DOHH2 (cell line): ENCODE data around the gene LOXL1.

Experiments
- H3F3A ChIP-seq: fragments of 200-600 bp; sonication (generic), shearing (Covaris generic); 2 replicates; pipeline ENCODE4 v1.6.0; 2016; ENCODE audit warnings: antibody characterized with exemption, mild to moderate bottlenecking; ENCODE audit not compliant: control insufficient read depth, insufficient read depth
- H3K27ac ChIP-seq: fragments of 200-600 bp; sonication (generic); 2 replicates; pipeline ENCODE4 v1.5.1; 2014; ENCODE audit warnings: low read depth, mild to moderate bottlenecking, low read length, moderate library complexity
- H3K27me3 ChIP-seq: fragments of 200-600 bp; sonication (generic); 2 replicates; pipeline ENCODE4 v1.6.1; 2014; ENCODE audit warnings: mild to moderate bottlenecking, low read length, mixed read lengths; ENCODE audit not compliant: control insufficient read depth
- H3K36me3 ChIP-seq: fragments of 200-600 bp; sonication (generic); 2 replicates; pipeline ENCODE4 v1.6.1; 2014; ENCODE audit warnings: mild to moderate bottlenecking, low read length, moderate library complexity, mixed read lengths; ENCODE audit not compliant: control insufficient read depth
- H3K4me1 ChIP-seq: fragments of 200-600 bp; sonication (generic); 2 replicates; pipeline ENCODE4 v1.6.1; 2014; ENCODE audit warnings: mild to moderate bottlenecking, low read length, mixed read lengths; ENCODE audit not compliant: control insufficient read depth
- H3K4me2 ChIP-seq: fragments of 200-600 bp; sonication (generic); 2 replicates; pipeline ENCODE4 v1.6.0; 2014; ENCODE audit warnings: mild to moderate bottlenecking, low read length, moderate library complexity
- H3K4me3 ChIP-seq: fragments of 200-600 bp; sonication (generic); 2 replicates; pipeline ENCODE4 v1.5.1; 2014; ENCODE audit warnings: mild to moderate bottlenecking, low read length, mixed read lengths
- H3K79me2 ChIP-seq: fragments of 200-600 bp; sonication (generic); 2 replicates; pipeline ENCODE4 v1.6.1; 2014; ENCODE audit warnings: mild to moderate bottlenecking, low read length, mixed read lengths; ENCODE audit not compliant: control insufficient read depth
- H3K9me2 ChIP-seq: fragments of 200-600 bp; sonication (generic); replicated peaks from 2 replicates; pipeline ENCODE4 v1.6.1; 2014; ENCODE audit warnings: mild to moderate bottlenecking, low read length, mixed read lengths; ENCODE audit not compliant: control insufficient read depth
- H3K9me3 ChIP-seq: fragments of 200-600 bp; sonication (generic); 2 replicates; pipeline ENCODE4 v1.6.1; 2014; ENCODE audit warnings: antibody characterized with exemption, low read length, mixed read lengths; ENCODE audit not compliant: control insufficient read depth, insufficient read depth
- H4K20me1 ChIP-seq: fragments of 200-600 bp; sonication (generic); 2 replicates; pipeline ENCODE4 v1.6.0; 2014; ENCODE audit warnings: low read depth, mild to moderate bottlenecking, antibody characterized with exemption, low read length, moderate library complexity; ENCODE audit not compliant: control insufficient read depth, insufficient read depth
- EZH2phosphoT487 ChIP-seq: fragments of 200-600 bp; sonication (generic); IDR thresholded peaks from 2 replicates; pipeline ENCODE4 v1.6.1; 2017; ENCODE audit warnings: borderline replicate concordance, mild to moderate bottlenecking, antibody characterized with exemption, low read length, moderate library complexity, mixed read lengths
- TF ChIP-seq, protein P1 (sequence below): fragments of 200-600 bp; sonication (generic); IDR thresholded peaks from one replicate; pipeline ENCODE4 v1.5.1; 2014; ENCODE audit warnings: antibody characterized with exemption, mild to moderate bottlenecking, low read depth, low read length; ENCODE audit not compliant: poor library complexity, severe bottlenecking

Gene LOXL1

DNA sequence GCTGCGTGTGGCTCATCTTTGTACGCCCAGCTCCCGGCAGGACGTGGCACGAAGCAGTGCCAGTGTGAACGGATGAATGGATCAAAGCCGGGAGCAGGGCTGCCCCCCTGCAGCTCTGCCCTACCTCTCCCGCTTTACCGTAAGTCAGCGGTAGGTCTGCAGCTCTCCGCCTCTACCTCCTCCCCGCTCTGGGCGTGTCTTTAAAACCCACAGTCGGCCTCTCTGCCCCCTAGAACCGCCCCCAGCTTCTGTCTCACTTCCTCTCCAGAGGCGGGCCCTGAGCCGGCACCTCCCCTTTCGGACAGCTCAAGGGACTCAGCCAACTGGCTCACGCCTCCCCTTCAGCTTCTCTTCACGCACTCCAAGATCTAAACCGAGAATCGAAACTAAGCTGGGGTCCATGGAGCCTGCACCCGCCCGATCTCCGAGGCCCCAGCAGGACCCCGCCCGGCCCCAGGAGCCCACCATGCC is 68.2 kb downstream of the LOXL1 start, which contains the start of gene PML:
TSS of gene PML (plus strand) at position 304 of the 471 bp plus-strand sequence. CDS start at position 401, 97 bp downstream.
- H3F3A ChIP-seq: no peaks in the 10 kb centered on the region
- peak within 1 kb of the TSS; percentile 95 for H3K4me2 ChIP-seq
- H3K4me1 ChIP-seq: peaks cover 45% of the 10 kb centered on the region
- H4K20me1 ChIP-seq: no peaks in the 10 kb centered on the region
- no peaks in the 10 kb centered on the region for H3K9me3 ChIP-seq
- H3K27me3 ChIP-seq: no peaks in the 10 kb centered on the region
- no peak for TF ChIP-seq EZH2phosphoT487
- TF ChIP-seq, protein P1, sequence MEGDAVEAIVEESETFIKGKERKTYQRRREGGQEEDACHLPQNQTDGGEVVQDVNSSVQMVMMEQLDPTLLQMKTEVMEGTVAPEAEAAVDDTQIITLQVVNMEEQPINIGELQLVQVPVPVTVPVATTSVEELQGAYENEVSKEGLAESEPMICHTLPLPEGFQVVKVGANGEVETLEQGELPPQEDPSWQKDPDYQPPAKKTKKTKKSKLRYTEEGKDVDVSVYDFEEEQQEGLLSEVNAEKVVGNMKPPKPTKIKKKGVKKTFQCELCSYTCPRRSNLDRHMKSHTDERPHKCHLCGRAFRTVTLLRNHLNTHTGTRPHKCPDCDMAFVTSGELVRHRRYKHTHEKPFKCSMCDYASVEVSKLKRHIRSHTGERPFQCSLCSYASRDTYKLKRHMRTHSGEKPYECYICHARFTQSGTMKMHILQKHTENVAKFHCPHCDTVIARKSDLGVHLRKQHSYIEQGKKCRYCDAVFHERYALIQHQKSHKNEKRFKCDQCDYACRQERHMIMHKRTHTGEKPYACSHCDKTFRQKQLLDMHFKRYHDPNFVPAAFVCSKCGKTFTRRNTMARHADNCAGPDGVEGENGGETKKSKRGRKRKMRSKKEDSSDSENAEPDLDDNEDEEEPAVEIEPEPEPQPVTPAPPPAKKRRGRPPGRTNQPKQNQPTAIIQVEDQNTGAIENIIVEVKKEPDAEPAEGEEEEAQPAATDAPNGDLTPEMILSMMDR: no peak
- H3K4me3 ChIP-seq: peak within 1 kb of the TSS; percentile 85
- no peaks in the 10 kb centered on the region for H3K36me3 ChIP-seq
- H3K79me2 ChIP-seq: peaks cover 12% of the 10 kb centered on the region
- H3K27ac ChIP-seq: no peak within 1 kb of the TSS
- no peaks in the 10 kb centered on the region for H3K9me2 ChIP-seq

DNA sequence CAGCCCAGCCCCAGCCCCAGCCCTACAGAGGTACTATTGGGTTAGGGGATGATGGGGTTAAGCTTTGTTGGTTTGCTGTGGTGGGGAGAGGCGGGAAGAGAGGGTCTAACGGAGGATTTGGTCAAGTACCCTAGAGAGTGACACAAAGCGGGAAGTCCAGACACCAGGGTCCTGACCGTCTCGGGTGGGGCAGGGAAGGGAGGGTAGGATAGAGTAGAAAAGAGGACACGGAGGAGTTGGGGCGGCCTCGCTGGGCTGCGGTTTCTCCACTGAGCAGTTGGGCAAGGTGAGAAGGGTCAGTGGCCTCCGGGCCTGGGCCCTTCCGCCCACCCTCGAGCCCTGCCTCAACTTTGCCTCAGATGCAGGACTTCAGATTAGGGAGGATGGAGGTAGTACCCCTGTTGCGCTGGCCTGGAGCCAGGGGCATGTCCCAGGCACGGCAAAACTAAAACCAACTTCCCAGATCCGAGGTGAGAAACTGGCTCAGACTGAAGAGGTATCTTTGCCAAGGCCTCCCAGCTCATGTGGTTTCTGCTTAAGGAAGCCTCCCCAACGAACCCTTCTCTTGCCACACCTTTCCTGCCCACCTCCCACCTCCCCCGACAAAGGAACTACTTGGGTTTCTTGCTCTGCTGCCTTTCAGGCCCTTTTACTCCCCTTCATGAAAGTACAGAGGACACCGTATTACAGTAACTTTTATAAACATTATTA is 68.8 kb downstream of the LOXL1 start:
- Histone ChIP-seq H3K27me3 (no peaks in the 10 kb centered on the region), H3K4me2 (peak overlapping the region; percentile 95), H3F3A (no peaks in the 10 kb centered on the region), H3K4me1 (peaks cover 45% of the 10 kb centered on the region), H4K20me1 (no peaks in the 10 kb centered on the region), H3K36me3 (no peaks in the 10 kb centered on the region), H3K79me2 (peaks cover 12% of the 10 kb centered on the region), H3K9me3 (no peaks in the 10 kb centered on the region), H3K4me3 (peak overlapping the region; percentile 85), H3K27ac (no peak overlapping the region), H3K9me2 (no peaks in the 10 kb centered on the region)
- TF ChIP-seq, protein P1: no peak
- TF ChIP-seq EZH2phosphoT487: no peak

DNA sequence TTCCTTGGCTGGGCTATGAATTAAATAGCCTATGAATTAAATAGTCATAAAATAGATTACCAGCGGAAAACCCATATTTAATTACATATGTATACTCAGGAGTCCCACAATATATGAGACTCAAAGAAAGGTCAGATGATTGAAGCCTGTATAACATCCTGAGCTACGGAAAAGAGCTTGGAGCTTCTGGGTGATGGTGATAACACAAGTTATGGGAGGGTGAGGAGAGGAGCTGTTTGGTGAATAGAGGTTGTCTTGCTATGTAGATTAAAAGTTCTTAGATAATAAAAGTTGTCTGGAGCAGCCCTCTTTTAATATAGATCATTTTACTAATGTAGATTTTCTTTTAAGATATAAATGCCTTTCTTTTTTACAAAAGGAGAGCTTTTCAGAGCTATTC is 70.0 kb downstream of the LOXL1 start:
- Histone ChIP-seq H3K9me3 (no peaks in the 10 kb centered on the region), H3K36me3 (no peaks in the 10 kb centered on the region), H3K27ac (no peak overlapping the region), H3K4me1 (peaks cover 42% of the 10 kb centered on the region), H3K27me3 (no peaks in the 10 kb centered on the region), H3F3A (no peaks in the 10 kb centered on the region), H4K20me1 (no peaks in the 10 kb centered on the region), H3K4me3 (peak overlapping the region; percentile 44; the same call in 1 of the 2 replicates), H3K79me2 (peaks cover 12% of the 10 kb centered on the region), H3K4me2 (peak overlapping the region; percentile 95), H3K9me2 (no peaks in the 10 kb centered on the region)
- TF ChIP-seq EZH2phosphoT487: no peak
- TF ChIP-seq, protein P1: no peak
